NCI-H1048 (cell line): ENCODE measurements around the gene TACC3.
A peak's percentile ranks its signal among the peaks of the same experiment; 100 is the strongest.
"Not testable (repeated sequence)": the region's sequence is repeated elsewhere in the genome, so short reads cannot be mapped to it uniquely, and the experiment has no call there.

Experiments used
- DNase-seq: peaks from one replicate; lab custom pipeline; 2025; lab: John Stamatoyannopoulos, UW

TACC3 gene

DNA sequence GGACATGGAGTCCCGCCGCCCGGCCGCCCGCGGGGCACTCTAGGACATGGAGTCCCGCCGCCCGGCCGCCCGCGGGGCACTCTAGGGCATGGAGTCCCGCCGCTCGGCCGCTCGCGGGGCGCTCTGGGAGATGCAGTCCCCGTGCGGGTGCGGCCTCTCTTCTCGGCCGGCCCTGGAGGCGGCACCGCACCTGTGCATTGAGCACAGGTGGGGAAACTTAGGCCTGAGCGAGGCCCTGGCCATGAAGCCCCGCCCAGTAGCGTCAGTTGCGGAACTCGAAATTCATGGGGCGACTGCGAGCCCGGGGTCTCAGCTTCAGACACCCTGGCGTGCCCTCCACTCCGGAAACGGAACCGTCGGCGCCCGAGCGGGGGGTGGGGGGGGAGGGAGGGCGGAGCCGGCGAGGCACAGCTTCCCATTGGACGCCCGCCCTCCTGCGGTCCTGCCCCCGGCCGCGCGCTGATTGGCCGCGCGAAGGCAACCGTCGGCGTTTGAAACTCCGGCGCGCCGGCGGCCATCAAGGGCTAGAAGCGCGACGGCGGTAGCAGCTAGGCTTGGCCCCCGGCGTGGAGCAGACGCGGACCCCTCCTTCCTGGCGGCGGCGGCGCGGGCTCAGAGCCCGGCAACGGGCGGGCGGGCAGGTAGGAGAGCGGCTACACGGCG is at the start of gene TACC3, which contains the start of gene TMEM129:
TSS of gene TACC3 (plus strand) at position 519 of the 663 bp plus-strand sequence. CDS start 1,901 bp downstream, outside the sequence.
TSS of gene TMEM129 (minus strand) at position 321 of the 663 bp plus-strand sequence. CDS start 486 bp downstream, outside the sequence.
- DNase-seq: peak; percentile 92

GRCh38 chr4:1673671-1674070 is 47.6 kb upstream of the TACC3 start:
- DNase-seq: no peak

- no peak for DNase-seq
Observed at GRCh38 chr4:1674682-1675081, 46.6 kb upstream of the TACC3 start.

DNA sequence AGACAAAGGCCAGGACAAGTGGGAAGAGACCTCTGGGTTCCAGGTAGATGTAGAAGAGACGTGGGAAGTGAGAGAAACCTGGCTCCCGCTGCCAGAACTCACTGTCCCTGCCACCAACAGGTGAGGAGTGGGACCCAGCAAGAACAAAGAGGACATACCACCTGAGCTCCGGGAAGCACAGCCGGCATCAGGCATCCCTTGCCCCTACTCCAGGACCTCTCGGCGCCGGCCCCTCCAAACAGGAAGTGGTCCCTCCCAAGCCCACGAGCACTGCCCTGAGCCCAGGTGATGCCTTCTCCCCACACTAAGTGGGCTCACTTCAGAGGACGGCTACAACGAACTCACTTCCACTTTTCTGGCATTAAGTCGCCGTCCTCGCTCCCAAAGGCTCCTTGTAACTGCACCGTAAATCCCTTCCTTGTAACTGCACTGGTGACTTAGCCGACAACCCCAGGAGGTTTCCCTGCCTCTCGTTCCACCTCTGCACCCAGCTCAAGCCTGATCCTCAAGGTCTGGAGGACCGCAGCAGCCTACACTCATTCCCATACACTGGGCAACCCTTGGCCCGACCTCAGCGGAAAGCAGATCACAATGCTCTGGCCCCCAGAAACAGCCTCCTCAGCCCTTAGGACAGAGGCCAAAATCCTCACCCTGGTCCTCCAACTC is 46.1 kb upstream of the TACC3 start:
- no peak for DNase-seq

- DNase-seq: no peak
Observed at GRCh38 chr4:1675802-1676137, 45.6 kb upstream of the TACC3 start.

- no peak for DNase-seq
Observed at GRCh38 chr4:1676605-1677525, 44.5 kb upstream of the TACC3 start.

GRCh38 chr4:1678244-1678643 is 43.1 kb upstream of the TACC3 start:
- DNase-seq: no peak

GRCh38 chr4:1682860-1683259 is 38.5 kb upstream of the TACC3 start:
- DNase-seq: no peak

DNA sequence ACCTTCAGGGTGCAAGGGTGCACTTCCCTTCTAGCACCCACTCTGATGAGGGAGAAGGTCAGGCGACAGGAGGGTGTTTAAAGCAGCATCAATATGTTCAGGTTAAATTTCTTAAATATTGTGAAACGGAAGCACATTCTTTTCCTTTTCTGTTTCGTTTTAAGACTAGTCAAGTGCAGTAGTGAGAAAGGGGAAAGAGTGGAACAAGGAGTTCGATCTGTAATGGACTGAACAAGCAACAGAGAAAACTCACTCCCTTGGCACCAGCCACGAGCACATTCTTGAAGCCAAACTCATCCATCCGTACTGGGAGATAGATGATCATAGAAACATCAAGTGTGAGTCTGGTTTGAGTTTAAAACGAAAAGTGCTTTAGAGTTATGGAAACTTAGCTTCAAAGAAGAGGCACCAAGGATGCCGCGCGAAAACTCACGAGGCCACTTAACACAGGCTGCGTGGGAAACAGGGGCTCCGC is 38.0 kb upstream of the TACC3 start:
- DNase-seq: no peak

- DNase-seq: peak; percentile 76
Observed at GRCh38 chr4:1683736-1684505, 37.4 kb upstream of the TACC3 start, which contains the start of gene FAM53A. Gene FAM53A (minus strand): TSS chr4:1684313. CDS start chr4:1668741, 15,572 bp downstream.

- no peak for DNase-seq
Observed at GRCh38 chr4:1684506-1685234, 36.7 kb upstream of the TACC3 start.

GRCh38 chr4:1685235-1686150 is 35.8 kb upstream of the TACC3 start:
- DNase-seq: no peak

DNA sequence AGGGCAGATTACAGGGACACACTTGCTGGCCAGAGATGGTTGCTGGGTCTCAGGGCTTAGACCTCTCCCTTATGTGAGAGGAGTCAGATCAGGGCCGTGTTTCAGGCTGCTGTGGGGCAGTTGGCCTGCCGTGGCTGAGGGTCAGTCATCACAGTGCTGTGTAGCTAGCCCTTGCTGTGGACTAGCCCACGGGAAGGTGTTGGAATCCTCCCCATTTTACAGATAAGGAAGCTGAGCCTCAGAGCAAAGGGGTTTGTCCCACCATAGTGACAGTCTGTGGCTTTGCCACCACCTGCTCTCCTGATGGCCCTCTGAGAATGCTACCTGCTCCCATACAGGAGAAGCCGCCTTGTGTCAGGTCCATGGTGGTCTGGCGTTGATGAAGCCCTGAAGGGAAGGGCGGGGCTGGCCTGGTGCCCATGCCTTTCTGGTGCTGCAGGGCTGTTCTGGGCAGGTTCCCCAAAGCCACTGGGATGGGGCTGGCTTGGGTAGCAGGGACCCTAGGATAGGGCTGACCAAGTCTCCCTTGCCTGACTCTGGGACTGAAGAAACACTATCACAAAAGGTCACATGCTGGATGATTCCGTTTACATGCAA is 34.8 kb upstream of the TACC3 start:
- no peak for DNase-seq

GRCh38 chr4:1690698-1691097 is 30.6 kb upstream of the TACC3 start:
- DNase-seq: no peak

GRCh38 chr4:1691737-1692373 is 29.5 kb upstream of the TACC3 start:
- DNase-seq: no peak

DNA sequence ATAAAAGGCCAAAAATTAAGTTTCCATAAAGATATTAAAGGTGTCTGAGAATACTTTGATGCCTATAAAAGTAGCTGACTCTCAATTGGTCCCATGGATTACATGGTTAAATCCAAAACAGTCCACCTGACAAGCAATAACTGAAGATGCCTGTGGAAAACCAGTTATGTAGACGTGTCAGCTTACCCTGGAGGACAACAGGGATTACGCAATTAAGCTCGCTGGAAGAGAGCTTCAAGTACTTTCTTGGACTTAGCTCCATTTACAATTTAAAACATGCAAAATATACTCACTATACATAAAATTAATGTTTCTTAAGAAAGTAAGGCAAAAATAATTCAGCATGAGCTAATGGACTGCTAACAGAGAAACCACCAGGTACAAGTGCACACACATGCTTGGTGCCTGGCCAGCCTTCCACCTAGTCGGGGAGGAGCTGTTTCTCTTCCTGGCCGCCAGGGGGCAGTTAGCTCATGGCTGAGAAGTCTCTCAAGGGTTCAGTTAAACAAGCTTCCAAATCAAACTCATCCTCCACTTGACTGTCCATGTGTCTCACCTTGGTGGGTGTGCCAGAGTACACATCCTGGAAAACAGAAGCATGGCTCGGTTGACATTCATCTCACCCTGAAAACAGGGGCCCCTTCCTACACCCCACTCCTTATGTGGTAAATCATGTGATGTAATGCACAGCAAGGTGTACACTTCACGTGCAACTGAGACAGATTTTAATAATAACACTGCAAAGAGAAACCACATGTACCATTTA is 28.0 kb upstream of the TACC3 start:
- peak; percentile 18 for DNase-seq

DNA sequence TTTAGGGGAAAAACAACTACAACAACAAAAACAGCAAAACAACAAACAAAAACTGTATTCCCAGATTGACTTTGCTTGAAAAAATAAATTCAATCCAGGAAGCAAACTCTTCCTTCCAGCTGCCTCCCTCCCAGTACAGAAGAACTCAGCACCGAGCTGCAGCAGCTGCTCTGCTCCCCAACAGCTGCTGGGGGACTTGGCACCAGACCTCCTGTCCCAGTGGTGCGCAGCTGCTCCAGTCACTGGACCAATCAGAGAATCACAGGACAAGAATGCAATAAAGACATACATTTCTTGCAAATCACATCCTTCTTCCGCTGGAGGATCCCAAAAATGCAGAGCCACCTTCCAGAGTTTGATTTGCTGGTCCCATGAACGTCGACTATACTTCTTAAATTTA is 25.4 kb upstream of the TACC3 start:
- no peak for DNase-seq

- not testable (repeated sequence) for DNase-seq
Observed at GRCh38 chr4:1701671-1702070, 19.6 kb upstream of the TACC3 start.
